ENCODE data around the gene AKT2.

AKT2 gene

DNA sequence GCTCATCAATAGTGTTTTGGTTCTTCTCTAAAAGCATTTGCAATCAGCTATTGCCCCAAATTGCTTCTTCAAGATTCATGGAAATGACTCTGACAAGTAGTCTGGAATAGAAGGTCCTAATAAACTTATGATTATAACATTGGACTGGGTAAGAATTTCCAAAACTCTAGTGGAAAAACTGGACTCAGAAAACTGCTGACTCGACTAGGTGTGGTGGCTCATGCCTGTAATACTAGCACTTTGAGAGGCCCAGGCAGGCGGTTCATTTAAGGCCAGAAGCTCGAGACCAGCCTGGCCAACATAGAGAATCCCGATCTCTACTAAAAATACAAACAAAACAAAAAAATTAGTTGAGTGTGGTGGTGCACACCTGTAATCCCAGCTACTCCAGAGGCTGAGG, 15.5 kb upstream of the AKT2 start:
- no peak for DNase-seq (ENCODE audit: low read depth in 2 of 2)

- no peak for DNase-seq (ENCODE audit: low read depth in 2 of 2)
Measured at GRCh38 chr19:40298026-40298425, 12.9 kb upstream of the AKT2 start.

- no peak for DNase-seq (ENCODE audit: low read depth in 2 of 2)
Measured at GRCh38 chr19:40294560-40294959, 9.4 kb upstream of the AKT2 start.

- no peak for DNase-seq (ENCODE audit: low read depth in 2 of 2)
Measured at GRCh38 chr19:40286971-40287421, 1.9 kb upstream of the AKT2 start.

- no peak for DNase-seq (ENCODE audit: low read depth in 2 of 2)
Measured at GRCh38 chr19:40286235-40286970, 1.3 kb upstream of the AKT2 start.

GRCh38 chr19:40285353-40286234, 449 bp upstream of the AKT2 start:
- peak; percentile 94 to 95 for DNase-seq (ENCODE audit: low read depth in 2 of 2)

DNA sequence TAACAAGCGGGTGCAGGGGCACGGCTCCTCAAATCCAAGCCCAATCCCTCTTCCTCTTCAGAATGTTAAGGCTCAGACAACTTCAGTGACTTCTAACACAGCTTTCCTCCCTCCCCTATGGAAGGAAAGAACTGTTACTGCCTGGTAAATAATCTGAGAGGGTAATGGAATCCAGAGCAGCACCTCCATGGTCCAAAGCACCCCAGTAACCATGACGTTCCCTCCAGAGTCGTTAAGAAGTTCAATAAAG, 969 bp downstream of the AKT2 start:
- no peak for DNase-seq (ENCODE audit: low read depth in 2 of 2)

DNA sequence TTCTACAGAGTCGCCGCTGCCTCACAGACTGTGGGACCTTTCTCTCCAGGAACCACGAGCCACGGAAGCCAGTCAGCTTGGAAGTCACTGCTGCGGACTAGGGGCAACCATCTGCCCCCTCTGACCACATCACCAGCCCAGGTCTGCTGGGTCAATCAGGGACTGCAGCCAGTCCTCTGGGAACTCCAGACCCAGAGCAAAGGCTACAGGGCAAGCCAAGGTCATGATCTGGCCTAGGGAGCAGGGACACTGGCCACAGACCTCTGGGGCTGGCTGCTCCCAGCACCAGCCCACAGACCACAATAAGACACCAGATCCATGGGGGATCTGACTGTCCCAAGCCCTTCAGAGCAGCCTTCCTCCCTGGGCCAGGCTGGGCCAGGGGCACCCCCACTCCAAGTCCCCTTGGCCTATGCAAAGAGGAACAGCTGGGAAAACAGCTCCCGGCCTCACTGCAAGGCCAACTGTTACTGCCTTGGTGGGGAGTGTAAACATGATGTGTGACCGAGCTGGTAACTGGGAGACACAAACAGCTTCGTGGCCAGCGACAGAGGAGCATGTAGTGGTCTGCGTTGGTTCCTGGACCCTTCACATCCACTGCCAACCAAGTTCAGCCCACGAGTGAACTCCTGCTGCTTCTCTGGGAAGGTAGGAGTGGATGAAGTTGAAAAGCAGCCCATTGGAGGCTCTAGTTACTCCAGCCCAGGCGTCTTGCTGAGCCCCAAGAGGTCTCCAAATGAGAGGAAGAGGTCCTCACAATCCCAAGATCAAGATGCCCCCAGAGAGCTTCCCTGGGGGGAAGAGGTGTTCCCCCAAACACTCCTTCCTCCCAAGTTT, 1.5 kb downstream of the AKT2 start:
- DNase-seq (ENCODE audit: low read depth in 2 of 2), result no peak

- no peak for DNase-seq (ENCODE audit: low read depth in 2 of 2)
Measured at GRCh38 chr19:40282920-40283319, 2.2 kb downstream of the AKT2 start.

GRCh38 chr19:40282209-40282580, 3.0 kb downstream of the AKT2 start:
- DNase-seq (ENCODE audit: low read depth in 2 of 2), result no peak

- no peak for DNase-seq (ENCODE audit: low read depth in 2 of 2)
Measured at GRCh38 chr19:40281381-40282208, 3.5 kb downstream of the AKT2 start.

GRCh38 chr19:40280608-40281221, 4.4 kb downstream of the AKT2 start:
- DNase-seq (ENCODE audit: low read depth in 2 of 2), result no peak

DNA sequence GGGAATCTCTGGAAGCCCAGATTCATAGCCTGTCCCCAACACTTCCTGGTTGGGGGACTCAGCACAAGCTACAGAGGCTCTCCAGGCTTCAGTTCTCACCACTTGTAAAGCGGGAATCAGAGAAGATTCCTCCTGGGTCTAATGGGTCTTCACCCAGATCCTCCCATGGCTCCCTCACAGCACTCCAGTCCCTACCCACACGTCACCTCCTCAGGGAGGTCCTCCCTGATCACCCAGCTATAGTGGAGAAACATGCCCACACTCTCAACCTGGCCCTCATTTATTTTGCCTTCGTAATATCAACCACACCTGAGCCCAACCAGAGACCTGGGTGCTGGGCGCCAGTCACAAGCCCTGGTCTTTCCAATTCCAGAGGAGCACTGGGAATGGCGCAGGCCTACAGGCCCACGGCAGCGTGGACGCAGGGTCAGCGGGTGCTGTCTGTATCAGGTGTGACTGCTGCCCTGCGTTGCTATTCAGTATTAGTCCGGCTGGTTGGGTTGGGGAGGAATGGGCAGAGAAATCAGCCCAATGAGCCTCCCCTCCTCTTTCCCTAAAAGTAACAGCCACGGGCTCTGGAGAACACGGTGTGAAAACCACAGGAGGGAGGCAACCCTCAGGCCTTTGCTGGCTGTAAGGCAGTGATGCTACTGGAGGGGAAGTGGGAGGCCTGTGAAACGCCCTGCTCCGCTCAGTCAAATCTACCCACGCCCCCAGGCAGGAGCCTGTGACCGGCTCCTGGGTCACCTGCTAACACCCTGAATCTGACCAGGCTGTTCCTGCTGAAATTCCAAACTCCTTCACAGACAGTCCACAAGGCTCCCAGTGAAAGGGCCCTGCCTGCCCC, 5.2 kb downstream of the AKT2 start:
- DNase-seq (ENCODE audit: low read depth in 2 of 2), result no peak

GRCh38 chr19:40279120-40279551, 6.0 kb downstream of the AKT2 start:
- no peak for DNase-seq (ENCODE audit: low read depth in 2 of 2)

DNA sequence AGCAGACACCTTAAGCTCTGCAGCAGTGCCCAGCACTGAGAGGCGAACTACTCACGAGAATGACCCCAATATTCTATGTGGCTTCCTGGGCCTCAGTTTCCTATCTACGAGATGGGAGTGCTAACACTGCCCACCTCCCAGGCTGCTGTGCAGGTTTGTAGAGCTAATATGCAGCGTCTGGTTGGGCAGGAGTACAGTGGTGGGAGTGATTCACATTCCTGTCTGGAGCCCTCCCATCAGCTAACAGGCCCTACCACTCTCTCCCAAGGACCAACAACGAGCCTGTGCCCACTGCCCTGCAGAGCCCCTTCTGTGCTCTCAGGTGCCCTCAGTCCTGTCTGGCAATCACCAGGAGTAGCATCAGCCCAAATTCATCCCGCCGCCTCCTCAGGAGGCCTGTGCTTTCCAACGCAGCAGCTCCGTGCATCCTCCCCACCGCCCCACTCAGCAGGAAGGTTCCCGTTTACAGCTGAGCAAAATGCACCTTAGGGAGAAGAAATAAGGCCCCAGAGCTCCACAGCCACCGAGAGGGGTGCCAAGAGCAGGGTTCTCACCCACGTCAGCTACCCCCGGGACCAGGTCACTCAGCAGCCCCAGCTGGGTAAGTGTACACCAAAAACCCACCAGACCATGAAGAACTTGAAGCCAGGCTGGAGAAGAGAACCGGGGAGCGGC, 6.6 kb downstream of the AKT2 start:
- no peak for DNase-seq (ENCODE audit: low read depth in 2 of 2)

DNA sequence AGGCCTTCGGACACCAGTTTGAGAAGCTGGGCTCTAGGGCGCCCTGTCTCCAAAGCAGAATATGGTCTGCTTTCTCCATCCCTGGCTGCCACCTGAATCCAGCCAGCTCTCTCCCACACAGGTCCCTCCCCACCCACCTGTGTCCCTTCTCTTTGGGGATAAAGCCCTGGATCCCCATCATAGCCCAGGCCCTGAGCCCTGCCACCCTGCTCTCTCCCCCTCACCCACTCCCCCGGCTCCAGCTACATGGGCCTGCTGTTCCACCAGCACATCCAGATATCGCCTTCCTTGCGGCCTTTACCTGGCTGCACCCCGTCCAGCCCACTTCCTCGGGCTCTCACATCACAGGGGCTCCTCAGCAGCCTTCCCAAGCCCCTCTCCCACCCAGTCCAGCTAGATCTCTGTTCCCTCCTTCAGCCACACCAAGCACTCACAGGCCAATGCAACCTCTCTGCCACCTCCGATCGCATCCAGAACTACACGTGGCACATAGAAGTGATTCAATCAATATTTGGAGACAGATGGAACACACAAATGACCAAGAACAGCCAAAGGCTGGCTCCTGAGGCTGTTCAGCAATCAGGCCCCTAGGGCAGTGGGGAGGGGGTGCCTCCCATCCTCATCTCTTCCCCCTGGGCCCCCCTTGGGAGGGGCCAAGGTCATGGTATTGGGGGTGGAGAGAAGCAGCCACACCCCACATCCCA, 7.6 kb downstream of the AKT2 start:
- DNase-seq (ENCODE audit: low read depth in 2 of 2), result no peak

DNA sequence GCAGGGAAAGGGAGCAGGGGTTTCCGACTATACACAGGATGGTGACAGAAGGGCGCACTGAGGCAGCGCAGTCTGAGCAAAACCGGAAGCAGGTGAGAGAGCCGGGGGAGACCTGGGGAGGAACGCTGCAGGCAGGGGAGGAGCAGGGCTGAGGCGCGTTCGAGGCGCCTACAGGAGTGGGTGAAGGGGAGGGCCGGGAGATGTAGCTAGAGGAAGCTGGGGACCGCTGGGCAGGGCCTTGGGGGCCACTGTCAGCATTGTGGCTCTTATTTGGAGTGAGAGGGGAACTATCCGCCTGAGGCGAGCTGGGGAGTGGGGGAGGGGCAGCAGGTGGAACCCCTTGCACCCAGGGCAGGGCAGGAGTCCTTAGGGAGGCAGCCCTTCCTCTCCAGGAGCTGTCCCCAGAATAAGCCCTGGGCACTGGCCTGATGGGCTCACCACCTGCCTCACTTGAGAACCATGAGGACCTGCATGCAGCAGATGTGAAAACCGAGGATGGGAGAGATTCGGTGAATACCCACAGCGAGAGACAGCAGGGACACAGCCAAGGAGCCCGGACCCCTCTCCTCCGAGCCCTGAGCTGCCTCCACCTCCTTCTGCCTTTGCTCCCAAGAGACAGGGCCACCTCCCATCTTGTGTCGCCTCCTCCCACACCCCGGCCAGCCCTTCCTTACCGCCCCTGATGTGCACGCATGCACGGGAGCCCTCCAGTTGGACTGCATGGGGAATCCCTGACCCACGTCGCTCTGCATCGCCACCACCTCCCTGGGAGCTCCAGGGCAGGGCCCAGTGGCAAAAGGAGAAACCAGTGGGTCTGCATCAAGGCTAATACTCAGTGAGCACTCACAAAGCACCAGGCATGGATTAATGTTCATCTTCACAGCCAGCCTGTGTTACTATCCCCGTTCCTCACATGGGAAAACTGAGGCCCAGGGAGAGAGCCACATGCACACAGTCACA, 10.3 kb downstream of the AKT2 start:
- DNase-seq (ENCODE audit: low read depth in 2 of 2), result no peak

Data from stimulated activated CD8-positive, alpha-beta memory T cell treated with anti-CD3 and anti-CD28 coated beads, Interleukin-2, amount 100 ng/mL, for 1 hour (primary cell).